CD4-positive, alpha-beta T cell treated with Interleukin-2 at 100 ng/mL for 4 hours (primary cell): ENCODE measurements around the gene GRM1.

Experiments used
- DNase-seq: peaks from one replicate; pipeline ENCODE4 v3.0.0-alpha.2; 2020; ENCODE audit warnings: low spot score

Gene GRM1

DNA sequence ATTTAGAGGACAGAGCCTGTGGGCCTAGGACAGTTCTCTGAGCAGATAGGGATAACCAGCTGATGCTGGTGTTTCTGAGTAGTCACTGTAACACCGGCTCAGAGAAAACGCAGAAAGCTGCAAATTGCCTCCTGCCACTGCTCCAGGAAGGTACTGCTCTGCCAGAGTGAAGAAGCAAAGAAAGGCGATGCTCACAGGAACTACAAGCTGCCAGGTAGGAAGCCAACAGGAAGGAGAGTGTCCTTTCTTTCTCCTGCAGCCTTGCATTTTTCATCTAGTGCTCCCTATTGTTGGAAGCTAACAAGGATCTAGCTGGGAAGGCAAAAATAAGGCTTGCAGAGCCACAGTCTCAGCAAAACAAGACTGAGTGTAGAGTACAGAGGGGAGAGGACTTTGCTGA is 444.1 kb downstream of the GRM1 start:
- no peak for DNase-seq

- no peak for DNase-seq
These were observed 452.7 kb downstream of the GRM1 start for GRCh38 chr6:146481527-146481926.

DNA sequence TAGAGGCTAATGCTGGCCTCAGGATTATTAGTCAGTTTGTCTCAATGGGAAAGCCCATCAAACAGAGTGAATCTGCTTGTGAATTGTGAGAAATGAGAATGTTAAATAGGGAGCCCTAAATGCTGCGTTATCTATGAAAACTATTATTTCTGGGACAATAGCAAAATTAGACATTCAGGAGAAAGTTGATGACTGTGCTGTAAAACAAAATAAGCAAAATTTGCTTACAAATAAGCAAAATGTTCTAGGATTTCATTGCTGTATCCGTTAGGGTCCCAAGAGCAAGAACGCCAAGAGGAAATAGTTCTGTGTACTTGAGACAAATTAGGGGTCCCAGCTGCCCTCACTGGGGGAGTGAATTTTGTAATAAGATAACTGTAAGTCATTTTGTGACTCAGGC is 455.5 kb downstream of the GRM1 start:
- no peak for DNase-seq
